ENCODE results near the gene RNF208.
A peak's percentile ranks its signal among the peaks of the same experiment; 100 is the strongest.
"Not testable (repeated sequence)": the region's sequence is repeated elsewhere in the genome, so short reads cannot be mapped to it uniquely, and the experiment has no call there.

RNF208 gene

GRCh38 chr9:137253717-137254623 is 31.9 kb upstream of the RNF208 start:
- DNase-seq (ENCODE audit: low read depth): no peak

GRCh38 chr9:137252555-137253506 is 30.8 kb upstream of the RNF208 start:
- DNase-seq (ENCODE audit: low read depth): no peak

- DNase-seq (ENCODE audit: low read depth): no peak
Measured at GRCh38 chr9:137251490-137252268, 29.6 kb upstream of the RNF208 start.

GRCh38 chr9:137251194-137251461 is 29.1 kb upstream of the RNF208 start, which contains the start of gene STPG3:
Gene STPG3 (plus strand): TSS chr9:137251286. CDS start chr9:137251287, 1 bp downstream.
- no peak for DNase-seq (ENCODE audit: low read depth)

GRCh38 chr9:137250329-137251193 is 28.5 kb upstream of the RNF208 start:
- DNase-seq (ENCODE audit: low read depth): no peak

- no peak for DNase-seq (ENCODE audit: low read depth)
Measured at GRCh38 chr9:137247916-137248175, 25.8 kb upstream of the RNF208 start.

GRCh38 chr9:137247135-137247915 is 25.3 kb upstream of the RNF208 start:
- DNase-seq (ENCODE audit: low read depth): no peak

- no peak for DNase-seq (ENCODE audit: low read depth)
Measured at GRCh38 chr9:137245450-137246421, 23.7 kb upstream of the RNF208 start.

- no peak for DNase-seq (ENCODE audit: low read depth)
Measured at GRCh38 chr9:137244486-137245449, 22.7 kb upstream of the RNF208 start.

- no peak for DNase-seq (ENCODE audit: low read depth)
Measured at GRCh38 chr9:137243626-137244485, 21.8 kb upstream of the RNF208 start.

GRCh38 chr9:137243266-137243625 is 21.2 kb upstream of the RNF208 start:
- DNase-seq (ENCODE audit: low read depth): not testable (repeated sequence)

- no peak for DNase-seq (ENCODE audit: low read depth)
Measured at GRCh38 chr9:137242269-137243203, 20.5 kb upstream of the RNF208 start.

GRCh38 chr9:137241490-137242268 is 19.6 kb upstream of the RNF208 start:
- DNase-seq (ENCODE audit: low read depth): no peak

GRCh38 chr9:137240841-137241489 is 18.9 kb upstream of the RNF208 start, which contains the start of gene TUBB4B:
Gene TUBB4B (plus strand): TSS chr9:137241287. CDS start chr9:137241361, 74 bp downstream.
- DNase-seq (ENCODE audit: low read depth): peak; percentile 100

All from HS-5 (cell line).